WTC11 (cell line): ENCODE results near the gene GRK2. TPM values are rescaled to one million over a fixed set of nuclear protein-coding genes. Genes with fewer than 3 reads are reported as not detected.

Experiments
- ATAC-seq: fragments of 200-7000 bp; cut with Tn5 transposase; 2 replicates; pipeline ENCODE4 v1.10.0; 2021; ENCODE audit warnings: mild to moderate bottlenecking, moderate library complexity
- CTCF ChIA-PET: fragments of 300-600 bp; sonication (Branson Sonifier 250); formaldehyde crosslinking; loops from one replicate; lab custom pipeline; 2021; ENCODE audit warnings: antibody characterized with exemption; lab: Charles Lee
- POLR2A ChIA-PET: fragments of 350-600 bp; sonication (Branson Sonifier 250); formaldehyde crosslinking; loops from one replicate; lab custom pipeline; 2021; ENCODE audit warnings: antibody characterized with exemption; lab: Charles Lee
- DNase-seq: peaks from one replicate; pipeline ENCODE4 v3.0.0; 2021; ENCODE audit warnings: low spot score
- H3K27ac Mint-ChIP-seq: 2 replicates; pipeline ENCODE4 v1.8.0; 2021; ENCODE audit warnings: mixed read lengths
- H3K27me3 Mint-ChIP-seq: 2 replicates; pipeline ENCODE4 v1.8.0; 2021; ENCODE audit warnings: low read depth, mild to moderate bottlenecking, moderate library complexity, mixed read lengths
- H3K36me3 Mint-ChIP-seq: 2 replicates; pipeline ENCODE4 v1.8.0; 2021; ENCODE audit warnings: mixed read lengths
- H3K4me1 Mint-ChIP-seq: 2 replicates; pipeline ENCODE4 v1.8.0; 2022; ENCODE audit warnings: mixed read lengths
- H3K4me3 Mint-ChIP-seq: 2 replicates; pipeline ENCODE4 v1.8.0; 2021; ENCODE audit warnings: mild to moderate bottlenecking, moderate library complexity, mixed read lengths
- H3K9me3 Mint-ChIP-seq: 2 replicates; pipeline ENCODE4 v1.8.0; 2021; ENCODE audit warnings: mixed read lengths
- ARID4B ChIP-seq: sonication (generic); formaldehyde crosslinking; IDR thresholded peaks from 2 replicates; pipeline ENCODE4 v1.8.0; 2023; ENCODE audit warnings: missing genetic modification reagents, mild to moderate bottlenecking, borderline replicate concordance
- CBFB ChIP-seq: sonication (generic); formaldehyde crosslinking; IDR thresholded peaks from 2 replicates; pipeline ENCODE4 v1.8.1; 2022; ENCODE audit warnings: mild to moderate bottlenecking, low read depth, missing genetic modification reagents
- CREB1 ChIP-seq: sonication (generic); formaldehyde crosslinking; IDR thresholded peaks from 2 replicates; pipeline ENCODE4 v1.8.0; 2023; ENCODE audit warnings: mild to moderate bottlenecking, missing genetic modification reagents
- CREM ChIP-seq: sonication (generic); formaldehyde crosslinking; IDR thresholded peaks from 2 replicates; pipeline ENCODE4 v1.8.1; 2022; ENCODE audit warnings: mild to moderate bottlenecking, missing genetic modification reagents, moderate library complexity
- E2F1 ChIP-seq: sonication (generic); formaldehyde crosslinking; IDR thresholded peaks from 2 replicates; pipeline ENCODE4 v1.8.0; 2022; ENCODE audit warnings: mild to moderate bottlenecking, missing genetic modification reagents
- ETV6 ChIP-seq: sonication (generic); formaldehyde crosslinking; IDR thresholded peaks from 2 replicates; pipeline ENCODE4 v1.8.1; 2022; ENCODE audit warnings: mild to moderate bottlenecking, missing genetic modification reagents
- FOXJ3 ChIP-seq: sonication (generic); formaldehyde crosslinking; IDR thresholded peaks from 2 replicates; pipeline ENCODE4 v1.9.0; 2021; ENCODE audit warnings: missing genetic modification reagents, mild to moderate bottlenecking, borderline replicate concordance
- GTF2I ChIP-seq: fragments of 250-450 bp; sonication (Bioruptor Pico); conservative IDR thresholded peaks from 2 replicates; pipeline ENCODE4 v1.4.0; 2021; ENCODE audit warnings: mild to moderate bottlenecking
- HMGXB4 ChIP-seq: sonication (generic); formaldehyde crosslinking; IDR thresholded peaks from 2 replicates; pipeline ENCODE4 v1.8.1; 2023; ENCODE audit warnings: mild to moderate bottlenecking, moderate library complexity, missing genetic modification reagents
- JAZF1 ChIP-seq: fragments of 250-450 bp; sonication (Bioruptor Pico); IDR thresholded peaks from 2 replicates; pipeline ENCODE4 v1.9.0; 2021; ENCODE audit warnings: moderate library complexity, mild to moderate bottlenecking, inconsistent platforms
- KAT7 ChIP-seq: sonication (generic); formaldehyde crosslinking; IDR thresholded peaks from 2 replicates; pipeline ENCODE4 v1.8.1; 2023; ENCODE audit warnings: missing genetic modification reagents, mild to moderate bottlenecking, borderline replicate concordance
- MAX ChIP-seq: sonication (generic); formaldehyde crosslinking; IDR thresholded peaks from 2 replicates; pipeline ENCODE4 v1.8.0; 2022; ENCODE audit warnings: mild to moderate bottlenecking, missing genetic modification reagents
- MXD4 ChIP-seq: fragments of 250-450 bp; sonication (Bioruptor Pico); IDR thresholded peaks from 2 replicates; pipeline ENCODE4 v1.8.0; 2021; ENCODE audit warnings: mild to moderate bottlenecking, moderate library complexity, borderline replicate concordance
- SMAD3 ChIP-seq: sonication (generic); formaldehyde crosslinking; IDR thresholded peaks from 2 replicates; pipeline ENCODE4 v1.8.0; 2022; ENCODE audit warnings: missing genetic modification reagents, mild to moderate bottlenecking, borderline replicate concordance
- SP1 ChIP-seq: sonication (generic); formaldehyde crosslinking; conservative IDR thresholded peaks from 2 replicates; pipeline ENCODE4 v1.8.1; 2022; ENCODE audit warnings: missing genetic modification reagents
- ZMAT4 ChIP-seq: fragments of 250-450 bp; sonication (Bioruptor Pico); IDR thresholded peaks from 2 replicates; pipeline ENCODE4 v1.9.0; 2021; ENCODE audit warnings: mild to moderate bottlenecking
- ZNF121 ChIP-seq: sonication (generic); formaldehyde crosslinking; IDR thresholded peaks from 2 replicates; pipeline ENCODE4 v1.8.0; 2023; ENCODE audit warnings: missing genetic modification reagents
- ZNF263 ChIP-seq: sonication (generic); formaldehyde crosslinking; IDR thresholded peaks from 2 replicates; pipeline ENCODE4 v1.8.1; 2022; ENCODE audit warnings: low read depth, mild to moderate bottlenecking, moderate library complexity, missing genetic modification reagents
- ZNF317 ChIP-seq: sonication (generic); formaldehyde crosslinking; IDR thresholded peaks from 2 replicates; pipeline ENCODE4 v1.8.1; 2023; ENCODE audit warnings: low read depth, mild to moderate bottlenecking, moderate library complexity, missing genetic modification reagents, borderline replicate concordance
- ZNF396 ChIP-seq: fragments of 250-450 bp; sonication (Bioruptor Pico); IDR thresholded peaks from 2 replicates; pipeline ENCODE4 v1.8.0; 2021; ENCODE audit warnings: mild to moderate bottlenecking, moderate library complexity, borderline replicate concordance
- ZNF423 ChIP-seq: fragments of 250-450 bp; sonication (Bioruptor Pico); IDR thresholded peaks from 2 replicates; pipeline ENCODE4 v2.1.2; 2022; ENCODE audit warnings: mild to moderate bottlenecking, moderate library complexity
- total RNA-seq: library from RNA; stranded (reverse); gene quantifications from 3 replicates; pipeline ENCODE4 v1.2.3, GENCODE V29; 2021
- TF ChIP-seq, protein P1 (sequence below): sonication (generic); formaldehyde crosslinking; IDR thresholded peaks from 2 replicates; pipeline ENCODE4 v1.8.1; 2023; ENCODE audit warnings: mild to moderate bottlenecking, missing genetic modification reagents, moderate library complexity
- TF ChIP-seq, protein P2 (sequence below): sonication (generic); formaldehyde crosslinking; IDR thresholded peaks from 2 replicates; pipeline ENCODE4 v1.8.1; 2022; ENCODE audit warnings: mild to moderate bottlenecking, missing genetic modification reagents, moderate library complexity, borderline replicate concordance

Gene GRK2
- total RNA-seq, 1 experiment from 2014 or later = 68.1 TPM

- peaks cover 4% of the 10 kb centered on the region; the same call in 1 of the 2 replicates for H3K27me3 Mint-ChIP-seq
- DNase-seq (peak; percentile 60), ATAC-seq (peak; percentile 46)
- H3K4me3 Mint-ChIP-seq = peak overlapping the region; percentile 74
- peaks cover 14% of the 10 kb centered on the region for H3K36me3 Mint-ChIP-seq
- TF ChIP-seq SP1 (CRISPR knock-in tag) (no peak), CREM (CRISPR knock-in tag) (no peak), ZNF263 (CRISPR knock-in tag) (peak; percentile 92), ZMAT4 (CRISPR knock-in tag) (no peak), ARID4B (no peak)
- peaks cover 11% of the 10 kb centered on the region for H3K4me1 Mint-ChIP-seq
- H3K27ac Mint-ChIP-seq = peak overlapping the region; percentile 57; the same call in 1 of the 2 replicates
- ChIA-PET POLR2A (interaction anchor here (0.7 to 1.6 kb wide), 7 partner anchors 8 to 165 kb away, joined by 3 to 24 read pairs (median 5); partner anchors contain the start of gene ANKRD13D), CTCF (interaction anchor here (0.6 to 5.3 kb wide), 15 partner anchors 9 to 312 kb away, joined by 3 to 103 read pairs (median 8); partner anchors contain the start of gene ANKRD13D)
- H3K9me3 Mint-ChIP-seq = 0 out of 2 replicates have a peak, but pooled peaks cover under 1% of the 10 kb centered on the region
Measured at GRCh38 chr11:67301951-67302516, 35.8 kb downstream of the GRK2 start.

- ATAC-seq (peak; percentile 56), DNase-seq (peak; percentile 67)
- ChIA-PET CTCF (interaction anchor here (0.6 to 5.3 kb wide), 27 partner anchors 9 to 327 kb away, joined by 3 to 103 read pairs (median 6); partner anchors contain the start of genes ANKRD13D, GRK2, KDM2A and NUDT8), POLR2A (interaction anchor here (0.6 to 1.6 kb wide), 10 partner anchors 9 to 757 kb away, joined by 3 to 24 read pairs (median 3); partner anchors contain the start of genes ANKRD13D and ZDHHC24)
- no peaks in the 10 kb centered on the region for H3K9me3 Mint-ChIP-seq
- H3K4me1 Mint-ChIP-seq = peaks cover 11% of the 10 kb centered on the region
- H3K27ac Mint-ChIP-seq = peak overlapping the region; percentile 57; the same call in 1 of the 2 replicates
- H3K4me3 Mint-ChIP-seq = peak overlapping the region; percentile 74
- H3K27me3 Mint-ChIP-seq = peaks cover 4% of the 10 kb centered on the region; the same call in 1 of the 2 replicates
- H3K36me3 Mint-ChIP-seq = peaks cover 12% of the 10 kb centered on the region
- TF ChIP-seq ZNF317 (no peak), MAX (CRISPR knock-in tag) (peak; percentile 81), ZNF396 (no peak), HMGXB4 (CRISPR knock-in tag) (peak; percentile 34; the same call in 1 of the 2 replicates), GTF2I (CRISPR knock-in tag) (no peak), FOXJ3 (CRISPR knock-in tag) (no peak), ETV6 (CRISPR knock-in tag) (peak; percentile 47; the same call in 1 of the 2 replicates), SMAD3 (no peak), E2F1 (CRISPR knock-in tag) (peak; percentile 80; the same call in 1 of the 2 replicates), ZNF423 (CRISPR knock-in tag) (peak; percentile 60), MXD4 (CRISPR knock-in tag) (no peak), CBFB (no peak), ZNF121 (no peak), CREB1 (CRISPR knock-in tag) (no peak), KAT7 (0 out of 2 replicates have a peak, but pooled peaks have one; percentile 34), JAZF1 (no peak), ZNF263 (CRISPR knock-in tag) (no peak)
- TF ChIP-seq, protein P1, sequence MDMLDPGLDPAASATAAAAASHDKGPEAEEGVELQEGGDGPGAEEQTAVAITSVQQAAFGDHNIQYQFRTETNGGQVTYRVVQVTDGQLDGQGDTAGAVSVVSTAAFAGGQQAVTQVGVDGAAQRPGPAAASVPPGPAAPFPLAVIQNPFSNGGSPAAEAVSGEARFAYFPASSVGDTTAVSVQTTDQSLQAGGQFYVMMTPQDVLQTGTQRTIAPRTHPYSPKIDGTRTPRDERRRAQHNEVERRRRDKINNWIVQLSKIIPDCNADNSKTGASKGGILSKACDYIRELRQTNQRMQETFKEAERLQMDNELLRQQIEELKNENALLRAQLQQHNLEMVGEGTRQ = peak; percentile 90
- TF ChIP-seq, protein P2, sequence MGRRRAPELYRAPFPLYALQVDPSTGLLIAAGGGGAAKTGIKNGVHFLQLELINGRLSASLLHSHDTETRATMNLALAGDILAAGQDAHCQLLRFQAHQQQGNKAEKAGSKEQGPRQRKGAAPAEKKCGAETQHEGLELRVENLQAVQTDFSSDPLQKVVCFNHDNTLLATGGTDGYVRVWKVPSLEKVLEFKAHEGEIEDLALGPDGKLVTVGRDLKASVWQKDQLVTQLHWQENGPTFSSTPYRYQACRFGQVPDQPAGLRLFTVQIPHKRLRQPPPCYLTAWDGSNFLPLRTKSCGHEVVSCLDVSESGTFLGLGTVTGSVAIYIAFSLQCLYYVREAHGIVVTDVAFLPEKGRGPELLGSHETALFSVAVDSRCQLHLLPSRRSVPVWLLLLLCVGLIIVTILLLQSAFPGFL (CRISPR knock-in tag) = no peak
Measured at GRCh38 chr11:67302571-67303131, 36.4 kb downstream of the GRK2 start.
